Gastroesophageal sphincter (tissue), 4 donors: ENCODE data around the gene CEP97. TPM values are rescaled to one million over a fixed set of nuclear protein-coding genes. Genes with fewer than 3 reads are reported as not detected.
"Not testable (repeated sequence)": the region's sequence is repeated elsewhere in the genome, so short reads cannot be mapped to it uniquely, and the experiment has no call there.

Source experiments
- ATAC-seq: fragments of 150-250 bp; one replicate; pipeline ENCODE4 v1.9.1; 2016; ENCODE audit warnings: mild to moderate bottlenecking, moderate library complexity
- H3K27ac ChIP-seq, 4 donors: fragments of 200-600 bp; sonication (generic) in 3 of 4; 1 replicate in 3 of 4; 2 replicates in 1 of 4; pipeline ENCODE4 v1.5.1; 2016 to 2019
- H3K27me3 ChIP-seq: fragments of 200-600 bp; sonication (generic); one replicate; pipeline ENCODE4 v1.5.1; 2019
- H3K36me3 ChIP-seq, 2 donors: fragments of 200-600 bp; sonication (generic); one replicate each; pipeline ENCODE4 v1.5.1; 2019; ENCODE audit warnings: control low read depth in 1 of 2
- H3K4me1 ChIP-seq, 3 donors: fragments of 200-600 bp; sonication (generic); 1 replicate in 2 of 3; 2 replicates in 1 of 3; pipeline ENCODE4 v1.5.1; 2016 to 2019; ENCODE audit warnings: control low read depth in 2 of 3
- H3K4me3 ChIP-seq, 2 donors: fragments of 200-600 bp; sonication (generic); one replicate each; pipeline ENCODE4 v1.5.1; 2019; ENCODE audit warnings: mild to moderate bottlenecking in 1 of 2, moderate library complexity in 1 of 2
- H3K9me3 ChIP-seq, 3 donors: fragments of 200-600 bp; sonication (generic); one replicate each; pipeline ENCODE4 v1.5.1; 2017 to 2019; ENCODE audit warnings: control low read depth in 2 of 3
- CTCF ChIP-seq, 4 experiments: fragments of 200-600 bp in 2 of 4; fragments of 450-650 bp in 2 of 4; sonication (generic) in 1 of 4; IDR thresholded peaks; one replicate each; pipeline ENCODE4 v1.5.1; 2017 to 2019; ENCODE audit warnings: antibody characterized with exemption in 4 of 4, mild to moderate bottlenecking in 2 of 4, moderate library complexity in 2 of 4
- EP300 ChIP-seq: sonication (generic); formaldehyde crosslinking; IDR thresholded peaks from one replicate; pipeline ENCODE4 v1.6.1; 2017; ENCODE audit warnings: antibody characterized with exemption, mild to moderate bottlenecking
- POLR2A ChIP-seq, 2 donors: fragments of 450-650 bp; IDR thresholded peaks; one replicate each; pipeline ENCODE4 v1.6.1; 2017; ENCODE audit warnings: antibody characterized with exemption in 2 of 2, mild to moderate bottlenecking in 2 of 2, moderate library complexity in 1 of 2
- POLR2AphosphoS5 ChIP-seq: sonication (generic); formaldehyde crosslinking; IDR thresholded peaks from one replicate; pipeline ENCODE4 v1.6.1; 2017; ENCODE audit warnings: antibody characterized with exemption
- WGBS, 2 donors: methylation state at CpG; one replicate each; pipeline ENCODE4 v1.1.5; 2018; ENCODE audit warnings: low coverage in 1 of 2; 5-methylcytosine and 5-hydroxymethylcytosine counted together
- total RNA-seq, 4 donors: library from RNA; depleted of rRNA; stranded (reverse); fragments of >200 nt; gene quantifications; one replicate each; pipeline ENCODE4 v1.1.0, GENCODE V29; 2016

Gene CEP97
- total RNA-seq, 4 donors from 2014 or later, result 7.8 to 11.4 (median 8.8) TPM

DNA sequence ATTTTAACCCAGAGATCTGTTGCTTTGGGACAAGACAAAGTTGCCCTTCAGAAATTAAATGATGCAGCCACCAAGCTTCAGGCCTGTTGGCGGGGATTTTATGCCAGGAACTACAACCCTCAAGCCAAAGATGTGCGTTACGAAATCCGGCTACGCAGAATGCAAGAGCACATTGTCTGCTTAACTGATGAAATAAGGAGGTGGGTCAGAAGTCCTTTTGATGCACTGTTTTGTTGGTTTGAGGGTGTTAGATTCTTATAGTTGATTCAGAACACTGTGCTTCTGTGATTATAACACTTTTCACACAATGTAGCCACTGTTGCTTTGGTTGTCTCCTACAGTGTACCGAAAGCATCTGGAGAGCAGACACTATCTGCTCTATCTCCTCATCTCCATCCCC lies 33.8 kb downstream of the CEP97 start:
- ATAC-seq, result no peak
- Histone ChIP-seq H3K36me3 (peaks cover 0 to 52% of the 10 kb centered on the region in 2 donors), H3K4me3 (no peak overlapping the region), H3K4me1 (no peaks in the 10 kb centered on the region), H3K9me3 (no peaks in the 10 kb centered on the region), H3K27ac (no peak overlapping the region), H3K27me3 (no peaks in the 10 kb centered on the region)
- no peak for TF ChIP-seq CTCF (IDR thresholded peaks at IDR 0.05)
- TF ChIP-seq EP300, result no peak
- no peak for TF ChIP-seq POLR2AphosphoS5
- no peak for TF ChIP-seq POLR2A (IDR thresholded peaks at IDR 0.05)
- WGBS, 2 donors, result 90 to 93% methylated on average over 2 to 6 of the region's 6 CpGs

- Histone ChIP-seq H3K4me3 (no peak overlapping the region), H3K9me3 (no peaks in the 10 kb centered on the region), H3K27me3 (no peaks in the 10 kb centered on the region), H3K36me3 (peaks cover 0 to 53% of the 10 kb centered on the region in 2 donors), H3K27ac (no peak overlapping the region), H3K4me1 (no peaks in the 10 kb centered on the region)
- WGBS, 2 donors, result 71 to 81% methylated on average over 3 of the region's 3 CpGs
- ATAC-seq, result no peak
- no peak for TF ChIP-seq POLR2AphosphoS5
- no peak for TF ChIP-seq EP300
- TF ChIP-seq CTCF (IDR thresholded peaks at IDR 0.05), result no peak
- no peak for TF ChIP-seq POLR2A (IDR thresholded peaks at IDR 0.05)
These were observed 37.7 kb downstream of the CEP97 start for GRCh38 chr3:101762041-101762646.

DNA sequence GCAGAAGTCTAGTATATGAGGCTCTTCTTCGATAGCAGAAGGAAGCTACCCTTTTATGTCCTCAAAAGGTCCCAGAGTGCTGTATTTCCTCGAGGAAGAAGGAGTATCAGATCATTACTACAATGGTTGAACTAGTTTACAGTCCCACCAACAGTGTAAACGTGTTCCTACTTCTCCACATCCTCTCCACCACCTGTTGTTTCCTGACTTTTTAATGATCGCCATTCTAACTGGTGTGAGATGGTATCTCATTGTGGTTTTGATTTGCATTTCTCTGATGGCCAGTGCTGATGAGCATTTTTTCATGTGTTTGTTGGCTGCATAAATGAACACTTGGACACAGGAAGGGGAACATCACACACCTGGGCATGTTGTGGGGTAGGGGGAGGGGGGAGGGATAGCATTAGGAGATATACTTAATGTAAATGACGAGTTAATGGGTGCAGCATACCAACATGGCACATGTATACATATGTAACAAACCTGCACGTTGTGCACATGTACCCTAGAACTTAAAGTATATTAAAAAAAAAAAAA lies 53.4 kb downstream of the CEP97 start:
- H3K9me3 ChIP-seq, H3K36me3 ChIP-seq, H3K4me3 ChIP-seq, ATAC-seq, H3K27me3 ChIP-seq: not testable (repeated sequence)
- WGBS, 2 donors, result 87 to 92% methylated on average over 4 to 6 of the region's 6 CpGs
- peaks cover 3 to 35% (median 5%) of the 10 kb centered on the region in 3 donors for H3K4me1 ChIP-seq
- H3K27ac ChIP-seq, result peak overlapping the region in 1 of 4 donors; percentile 91

DNA sequence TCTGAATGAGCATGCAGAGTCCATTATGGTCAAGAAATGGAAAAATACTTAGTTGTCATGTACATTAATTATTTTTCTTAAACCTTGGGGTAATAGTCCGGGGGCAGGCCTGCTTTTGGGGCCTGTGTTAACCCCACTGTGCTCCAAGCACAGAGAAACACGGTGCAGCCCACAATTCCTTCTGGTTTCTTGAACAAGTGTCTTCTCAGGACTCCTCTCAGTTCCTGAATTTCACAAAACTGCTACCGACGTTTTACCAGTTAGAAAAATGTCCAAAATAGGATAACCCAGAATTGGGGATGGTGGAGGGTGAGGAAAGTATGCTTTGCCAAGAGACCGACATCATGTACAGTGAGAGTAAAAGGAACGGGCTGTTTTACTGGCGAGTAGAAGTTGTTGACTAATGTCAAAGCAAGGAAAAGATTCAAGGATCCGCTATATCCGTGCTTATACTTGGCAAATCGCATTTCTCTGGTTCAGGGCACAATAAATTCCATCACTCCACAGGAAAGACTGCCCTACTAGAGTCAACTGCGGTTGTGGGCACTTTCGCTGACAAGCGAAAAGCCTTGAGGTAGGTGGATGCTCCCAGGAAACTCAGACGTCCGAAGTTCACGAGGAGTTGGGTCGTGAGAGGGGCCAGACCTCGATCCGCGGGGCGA lies 54.1 kb downstream of the CEP97 start:
- ATAC-seq, result peak; percentile 15
- TF ChIP-seq CTCF (IDR thresholded peaks at IDR 0.05) (no peak), POLR2AphosphoS5 (no peak), POLR2A (IDR thresholded peaks at IDR 0.05) (no peak), EP300 (no peak)
- Histone ChIP-seq H3K27ac (peak overlapping the region; percentile 47 to 94 (median 92)), H3K36me3 (peaks cover 0 to 13% of the 10 kb centered on the region in 2 donors), H3K9me3 (no peaks in the 10 kb centered on the region), H3K4me3 (peak overlapping the region; percentile 57 to 83), H3K27me3 (no peaks in the 10 kb centered on the region), H3K4me1 (peaks cover 3 to 35% (median 5%) of the 10 kb centered on the region in 3 donors)
- WGBS, 2 donors, result 20 to 33% methylated on average over 3 to 12 of the region's 21 CpGs

DNA sequence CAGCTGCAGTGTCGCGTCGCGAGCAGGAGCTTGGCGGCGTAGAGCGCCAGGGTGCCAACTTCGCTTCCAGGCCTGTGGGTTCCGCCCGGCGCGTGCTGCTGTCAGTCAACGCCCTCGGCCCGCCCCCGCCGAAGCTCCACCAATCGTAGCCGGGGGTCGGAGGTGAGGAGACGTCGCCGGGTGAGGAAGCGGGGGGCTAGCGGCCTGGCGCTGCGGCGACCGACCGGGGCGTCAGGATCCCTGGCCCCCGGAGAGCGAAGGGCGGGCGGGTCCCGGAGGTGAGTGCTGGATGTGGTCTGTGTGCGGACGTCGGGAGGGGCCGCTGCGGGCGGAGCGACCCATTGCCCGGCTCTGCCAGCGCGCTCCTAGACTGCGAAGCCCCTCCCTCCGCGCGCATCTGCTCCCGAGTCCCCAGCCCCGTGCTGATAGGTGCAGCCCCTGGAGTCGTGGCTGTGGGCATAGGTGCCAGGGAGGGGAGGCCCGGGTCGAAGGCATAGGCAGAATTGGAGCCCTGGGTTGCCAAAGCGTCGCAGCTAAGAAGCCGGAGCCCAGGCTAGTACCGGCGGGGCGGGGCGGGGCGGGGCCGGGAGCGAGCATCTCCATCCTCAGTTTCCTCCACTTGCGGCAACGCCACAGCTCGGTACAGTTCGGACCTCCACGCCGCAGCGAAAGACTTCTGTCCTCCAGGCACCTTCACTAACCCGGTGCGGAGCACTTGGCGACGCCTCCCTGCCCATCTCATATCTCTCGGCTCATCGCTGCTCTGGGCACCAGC lies 54.8 kb downstream of the CEP97 start, which contains the start of gene NXPE3:
Gene NXPE3, plus strand, starts transcription at position 165 of the 775 bp plus-strand sequence. CDS start 6,386 bp downstream, outside the sequence.
- Histone ChIP-seq H3K4me3 (peak within 1 kb of the TSS; percentile 57 to 83), H3K36me3 (peaks cover 0 to 20% of the 10 kb centered on the region in 2 donors), H3K27ac (peak within 1 kb of the TSS; percentile 47 to 94 (median 92)), H3K27me3 (no peaks in the 10 kb centered on the region), H3K4me1 (peaks cover 3 to 36% (median 5%) of the 10 kb centered on the region in 3 donors), H3K9me3 (no peaks in the 10 kb centered on the region)
- TF ChIP-seq EP300 (no peak), POLR2A (IDR thresholded peaks at IDR 0.05) (peak; percentile 52 to 59), POLR2AphosphoS5 (peak; percentile 78)
- peak; percentile 97 for ATAC-seq
- no CpG with 5 or more reads among the region's 78 CpGs for whole genome bisulfite sequencing, 2 donors
